HG02798 (cell line): ENCODE measurements around the gene PDXP.
A peak's percentile ranks its signal among the peaks of the same experiment; 100 is the strongest.
"Not testable (repeated sequence)": the region's sequence is repeated elsewhere in the genome, so short reads cannot be mapped to it uniquely, and the experiment has no call there.

Experiments
- ATAC-seq: cut with Tn5 transposase; IDR thresholded peaks from one replicate; pipeline ENCODE4 v1.9.1; 2021; ENCODE audit warnings: mild to moderate bottlenecking; ENCODE audit not compliant: unreplicated experiment, poor library complexity

The PDXP gene

GRCh38 chr22:37658133-37659065 lies at the start of gene PDXP:
Gene PDXP (plus strand): TSS chr22:37658723. CDS start chr22:37658783, 60 bp downstream.
- peak; percentile 87 for ATAC-seq

DNA sequence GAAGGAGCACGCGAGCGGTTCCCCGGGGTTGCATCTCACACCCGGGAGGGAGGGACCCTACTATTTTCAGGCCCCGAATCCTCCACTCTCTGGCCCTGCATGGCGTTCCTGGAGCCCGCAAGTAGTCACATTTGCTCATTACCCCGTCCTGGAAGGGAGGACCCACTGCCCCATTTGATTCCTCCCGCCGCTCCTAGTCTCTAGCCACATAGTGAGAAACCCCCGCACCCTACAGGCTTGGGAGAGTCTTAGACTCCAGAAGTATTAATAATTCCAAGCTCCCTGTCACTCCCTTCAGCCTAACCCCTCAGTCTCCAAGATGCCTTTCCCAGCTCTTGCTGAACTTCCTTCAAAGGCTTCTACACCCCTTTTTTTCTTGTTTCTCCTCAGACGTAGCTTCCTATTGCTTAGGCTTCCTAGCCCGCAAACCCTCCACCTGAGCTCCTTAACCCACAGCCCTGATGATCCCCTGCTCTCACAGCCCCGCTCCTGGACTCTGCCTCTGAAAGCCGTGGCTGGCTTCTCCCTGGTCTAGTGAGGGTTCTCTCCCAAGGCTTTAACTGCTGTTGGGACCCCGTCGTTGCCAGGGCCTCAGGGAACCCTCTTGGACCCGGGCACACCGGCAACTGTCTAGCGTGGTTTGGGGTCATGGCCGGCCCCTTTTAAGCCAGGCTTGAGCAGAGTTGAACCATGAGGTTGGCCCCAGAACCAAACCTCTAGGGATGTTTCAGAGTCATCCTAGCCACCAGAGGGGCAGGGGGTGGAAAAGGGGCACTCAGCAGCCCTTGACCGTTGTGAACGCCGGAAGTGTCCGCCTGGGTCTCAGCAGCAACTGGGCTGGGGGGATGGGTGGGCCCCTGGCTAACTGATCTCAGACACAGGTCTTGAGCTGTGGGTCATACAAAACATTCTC lies 49.0 kb upstream of the PDXP start:
- ATAC-seq, result no peak

DNA sequence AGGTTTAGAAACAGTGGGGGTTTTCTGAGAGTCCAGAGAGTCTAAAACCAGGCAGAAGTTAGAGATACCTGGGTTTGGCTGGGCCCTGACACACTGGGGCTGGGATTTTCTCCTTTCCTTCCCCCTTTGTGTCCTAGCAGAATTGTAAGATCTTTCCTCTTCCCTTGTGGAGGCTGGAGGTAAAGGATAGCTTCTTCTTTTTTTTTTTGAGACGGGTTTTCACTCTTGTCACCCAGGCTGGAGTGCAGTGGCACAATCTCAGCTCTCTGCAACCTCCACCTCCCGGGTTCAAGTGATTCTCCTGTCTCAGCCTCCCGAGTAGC lies 48.4 kb upstream of the PDXP start:
- ATAC-seq, result not testable (repeated sequence)

DNA sequence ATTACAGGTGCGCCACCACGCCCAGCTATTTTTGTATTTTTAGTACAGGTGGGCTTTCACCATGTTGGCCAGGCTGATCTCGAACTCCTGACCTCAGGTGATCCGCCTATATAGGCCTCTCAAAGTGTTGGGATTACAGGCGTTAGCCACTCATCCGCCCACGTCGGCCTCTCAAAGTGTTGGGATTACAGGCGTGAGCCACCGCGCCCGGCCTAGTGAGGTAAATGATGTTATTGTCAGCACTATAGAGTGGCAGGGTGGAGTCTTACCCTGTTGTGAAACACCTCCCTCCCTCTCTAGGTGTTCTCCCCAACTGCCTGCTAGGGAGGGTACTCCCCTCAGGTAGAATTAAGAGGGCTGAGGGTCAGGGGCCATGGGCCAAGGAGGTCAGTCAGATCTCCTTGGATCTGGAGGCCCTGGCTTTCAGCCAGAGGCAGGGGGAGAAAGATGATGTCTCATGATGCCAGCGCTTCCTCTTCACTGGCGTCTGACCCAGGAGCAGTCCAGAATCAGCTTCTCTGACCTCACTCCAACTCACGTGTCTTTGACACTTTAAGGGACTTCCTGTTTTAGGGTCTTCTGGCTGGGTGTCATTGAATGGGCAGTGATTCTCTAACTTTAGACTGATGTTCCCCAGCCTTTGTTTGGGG lies 47.9 kb upstream of the PDXP start:
- no peak for ATAC-seq

DNA sequence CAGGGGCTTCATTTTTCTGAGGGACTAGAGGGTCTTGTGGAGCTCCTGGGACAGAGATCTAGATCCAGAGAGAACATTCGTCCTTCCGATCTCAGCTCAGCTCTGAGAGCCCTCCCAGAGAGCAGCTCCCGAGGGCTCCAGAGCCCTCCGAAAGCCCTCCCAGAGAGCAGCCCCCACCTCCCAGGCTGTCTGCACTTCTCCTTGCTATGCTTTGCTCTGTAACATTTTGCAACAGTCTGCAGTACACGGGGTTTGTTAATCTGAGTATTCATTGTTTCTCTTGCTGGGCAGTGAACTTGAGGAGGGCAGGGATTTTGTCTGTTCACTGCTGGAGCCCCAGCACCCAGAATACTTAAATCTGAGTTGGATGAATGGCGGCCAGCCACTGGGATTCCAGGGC lies 47.3 kb upstream of the PDXP start:
- ATAC-seq, result no peak

DNA sequence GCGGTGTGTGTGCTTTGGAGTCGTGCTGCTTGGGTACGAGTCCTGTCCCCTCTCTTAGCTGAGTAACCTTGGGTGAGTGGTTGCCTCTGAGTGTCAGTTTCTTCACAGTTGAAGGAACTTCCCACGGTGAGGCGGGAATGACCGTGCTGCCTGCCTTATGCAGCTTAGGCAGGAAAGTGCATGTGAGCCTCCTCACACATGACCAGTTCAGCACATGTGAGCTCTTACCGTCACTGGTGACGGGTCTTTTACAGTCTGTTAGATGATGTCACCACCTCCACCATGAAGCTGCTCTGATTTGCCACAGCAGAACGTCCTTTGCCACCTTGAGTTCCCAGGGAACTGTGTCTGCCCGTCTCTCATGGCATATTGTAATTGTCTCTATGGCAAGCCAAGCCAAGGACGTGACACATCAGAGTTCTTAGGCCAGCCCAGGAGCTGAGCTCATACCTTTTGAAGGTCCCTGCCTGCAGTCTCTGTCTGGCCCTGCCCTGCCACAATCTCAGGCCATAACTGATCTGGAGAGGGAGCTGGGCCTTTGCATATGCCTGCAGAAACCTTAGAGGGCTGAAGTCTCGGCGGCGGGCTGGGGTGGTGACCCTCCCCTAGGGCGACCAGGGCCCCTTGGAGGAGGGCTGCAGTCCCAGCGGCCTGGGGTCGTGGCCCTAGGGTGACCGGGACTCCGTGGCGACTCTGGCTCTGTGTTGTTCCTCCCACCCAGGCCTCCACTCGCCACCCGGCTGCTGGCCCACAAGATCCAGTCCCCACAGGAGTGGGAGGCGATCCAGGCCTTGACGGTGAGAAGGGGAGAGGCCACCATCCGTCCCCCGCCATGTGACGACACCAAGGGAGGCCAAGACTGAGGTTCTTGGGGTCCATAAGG lies 42.1 kb upstream of the PDXP start:
- ATAC-seq, result no peak

DNA sequence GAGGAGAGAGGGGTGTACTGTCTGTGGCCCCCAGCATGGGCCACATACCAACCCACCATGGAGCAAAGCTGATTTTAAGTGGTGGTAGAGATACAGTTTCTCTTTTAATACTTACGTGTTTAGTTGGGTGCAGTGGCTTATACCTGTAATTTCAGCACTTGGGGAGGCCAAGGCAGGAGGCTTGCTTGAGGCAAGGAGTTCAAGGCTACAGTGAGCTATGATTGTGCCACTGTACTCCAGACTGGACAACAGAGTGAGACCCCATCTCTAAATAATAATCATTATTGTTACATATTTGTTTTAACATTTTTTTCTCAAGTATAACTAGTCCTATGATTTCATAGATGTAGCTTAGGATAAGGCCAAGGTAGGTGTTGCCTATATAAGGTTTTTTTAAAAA lies 41.1 kb upstream of the PDXP start:
- no peak for ATAC-seq

DNA sequence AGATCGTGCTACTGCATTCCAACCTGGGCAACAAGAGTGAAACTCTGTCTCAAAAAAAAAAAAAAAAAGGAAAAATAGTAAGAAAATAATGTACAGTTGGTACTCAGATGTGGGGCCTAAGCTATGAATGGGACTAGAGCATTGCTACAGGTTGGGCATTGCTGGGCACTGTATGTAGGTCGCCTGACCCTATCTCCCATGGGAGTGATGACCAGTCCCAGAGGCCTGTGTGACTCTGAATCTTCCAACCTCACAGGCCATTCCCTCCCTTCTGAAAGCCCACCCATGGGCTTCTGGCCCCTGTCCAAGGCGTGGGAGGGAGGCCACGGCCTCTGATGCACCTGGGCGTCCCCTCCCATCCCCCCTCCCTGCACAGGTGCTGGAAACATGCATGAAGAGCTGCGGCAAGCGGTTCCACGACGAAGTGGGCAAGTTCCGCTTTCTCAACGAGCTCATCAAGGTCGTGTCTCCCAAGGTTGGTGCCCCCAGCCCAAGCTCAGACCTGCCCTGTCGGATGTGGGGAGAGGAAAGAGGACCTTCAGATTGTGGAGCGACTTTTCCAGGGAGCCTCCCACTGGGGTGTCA lies 40.4 kb upstream of the PDXP start:
- ATAC-seq, result no peak

- no peak for ATAC-seq
Observed at GRCh38 chr22:37618674-37619073, 39.8 kb upstream of the PDXP start.

DNA sequence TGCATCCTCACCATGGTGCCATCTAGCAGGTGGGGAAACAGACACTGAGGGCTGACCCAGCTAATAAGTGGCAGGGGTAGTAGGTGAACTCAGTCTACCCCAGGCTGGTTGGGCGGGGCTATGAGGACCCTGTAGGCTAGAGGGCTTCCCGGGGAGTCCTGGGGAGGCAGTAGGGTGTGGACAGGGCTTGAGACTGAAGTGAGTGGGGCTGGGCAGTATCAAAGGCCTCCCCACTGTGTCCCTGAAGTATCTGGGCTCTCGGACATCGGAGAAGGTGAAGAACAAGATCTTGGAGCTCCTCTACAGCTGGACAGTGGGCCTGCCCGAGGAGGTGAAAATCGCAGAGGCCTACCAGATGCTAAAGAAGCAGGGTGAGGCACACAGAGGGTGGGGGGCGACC lies 38.5 kb upstream of the PDXP start:
- ATAC-seq, result no peak

- ATAC-seq, result no peak
Observed at GRCh38 chr22:37621352-37621860, 37.1 kb upstream of the PDXP start.

GRCh38 chr22:37623075-37624016 lies 35.2 kb upstream of the PDXP start:
- peak; percentile 50 for ATAC-seq

- no peak for ATAC-seq
Observed at GRCh38 chr22:37624017-37624365, 34.5 kb upstream of the PDXP start.

GRCh38 chr22:37624876-37625275 lies 33.6 kb upstream of the PDXP start:
- ATAC-seq, result no peak

DNA sequence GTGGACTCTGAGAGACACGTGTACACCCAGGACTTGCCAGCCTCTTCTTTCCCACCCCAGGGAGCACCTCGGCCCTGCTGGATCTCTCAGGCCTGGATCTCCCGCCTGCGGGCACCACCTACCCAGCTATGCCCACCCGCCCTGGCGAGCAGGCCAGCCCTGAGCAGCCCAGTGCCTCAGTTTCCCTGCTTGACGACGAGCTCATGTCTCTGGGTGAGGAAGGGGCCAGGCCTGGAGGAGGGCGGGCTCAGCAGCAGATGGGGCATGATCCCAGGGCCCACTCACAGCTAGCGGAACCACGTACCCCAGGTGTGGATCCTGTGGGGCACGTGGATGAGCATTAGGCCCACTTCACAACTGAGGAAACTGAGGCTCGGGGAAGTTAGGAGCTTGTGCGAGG lies 32.8 kb upstream of the PDXP start:
- ATAC-seq, result no peak

DNA sequence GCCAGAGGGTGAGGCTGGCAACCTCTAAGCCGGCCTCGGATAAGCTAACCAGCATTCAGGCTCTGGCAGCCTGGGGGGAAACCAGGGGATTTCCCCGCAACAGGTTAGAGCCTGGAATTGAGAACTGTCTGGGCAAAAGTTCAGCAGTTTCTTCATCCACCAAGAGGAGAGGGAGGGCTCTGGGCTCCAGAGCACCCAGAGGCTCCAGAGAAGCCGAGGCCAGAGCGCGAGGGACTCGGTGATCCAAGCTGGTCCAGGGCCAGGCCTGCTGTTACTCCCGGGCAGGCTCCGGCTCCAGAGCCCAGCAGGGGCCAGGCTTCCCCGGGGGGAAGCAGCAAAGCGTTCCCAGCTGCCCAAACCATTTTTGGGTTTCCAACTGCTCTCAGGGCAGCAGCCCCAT lies 32.4 kb upstream of the PDXP start:
- no peak for ATAC-seq

DNA sequence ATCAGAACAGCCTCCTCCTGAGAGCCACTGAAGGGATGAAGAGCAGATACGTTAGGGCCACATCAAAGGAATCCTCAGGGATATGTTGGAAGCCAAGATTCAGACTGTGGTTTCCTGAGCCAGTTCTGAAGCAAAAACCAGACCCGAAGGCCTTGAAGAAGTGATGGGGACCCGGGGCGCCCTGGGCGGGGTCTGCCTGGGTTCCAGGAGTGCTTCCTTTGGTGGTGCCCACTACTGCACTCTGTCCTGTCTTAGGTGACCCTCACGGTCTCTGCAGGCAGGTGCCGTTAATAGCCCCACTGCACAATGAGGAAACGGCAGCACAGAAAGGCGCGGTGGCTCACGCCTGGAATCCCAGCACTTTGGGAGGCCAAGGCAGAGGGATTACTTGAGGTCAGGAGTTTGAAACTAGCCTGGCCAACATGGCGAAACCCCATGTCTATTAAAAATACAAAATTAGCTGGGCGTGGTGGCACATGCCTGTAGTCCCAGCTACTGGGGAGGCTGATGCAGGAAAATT lies 31.9 kb upstream of the PDXP start:
- no peak for ATAC-seq

DNA sequence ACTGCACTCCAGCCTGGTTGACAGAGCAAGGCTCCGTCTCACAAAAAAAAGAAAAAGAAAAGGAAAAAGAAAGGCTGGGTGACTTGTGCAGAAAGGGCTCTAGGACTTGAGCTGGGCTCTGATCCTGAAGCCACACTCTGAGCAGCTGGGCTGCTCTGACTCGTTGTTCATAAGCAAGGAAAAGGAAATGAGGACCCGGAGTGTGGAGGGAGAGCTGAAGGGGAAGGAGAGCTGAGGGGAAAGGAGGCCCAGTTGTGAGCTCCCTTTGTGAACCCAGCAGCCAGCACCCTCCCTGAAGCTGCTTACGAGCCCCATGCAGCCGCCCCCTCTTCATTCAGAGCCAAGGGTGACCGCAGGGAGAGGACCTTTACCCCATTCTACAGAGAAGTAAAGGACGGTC lies 31.4 kb upstream of the PDXP start:
- no peak for ATAC-seq
